Measurements from ENCODE around the gene ZNF687. TPM values are rescaled to one million over a fixed set of nuclear protein-coding genes. Genes with fewer than 3 reads are reported as not detected.
A peak's percentile ranks its signal among the peaks of the same experiment; 100 is the strongest.

The ZNF687 gene
- total RNA-seq, 1 donor from 2014 or later: 23.7 TPM

DNA sequence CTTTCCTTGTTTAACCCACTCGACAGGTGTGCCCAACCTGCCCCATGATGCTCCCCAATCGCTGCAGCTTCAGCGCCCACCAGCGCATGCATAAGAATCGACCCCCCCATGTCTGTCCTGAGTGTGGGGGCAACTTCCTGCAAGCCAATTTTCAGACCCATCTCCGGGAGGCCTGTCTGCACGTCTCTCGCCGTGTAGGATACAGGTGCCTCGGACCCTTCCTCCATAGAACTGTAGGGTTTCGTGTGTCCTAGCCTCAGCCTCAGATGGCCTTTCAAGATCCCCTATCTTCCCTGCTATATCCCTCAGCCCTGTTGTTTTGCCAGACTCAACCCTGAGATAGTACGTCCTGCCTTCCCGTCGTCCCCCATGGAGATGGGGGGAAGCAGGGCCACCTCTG, 6.4 kb downstream of the ZNF687 start:
- Histone ChIP-seq H3K27me3 (ENCODE audit: low read depth) (no peaks in the 10 kb centered on the region), H3K4me1 (peaks cover 11% of the 10 kb centered on the region), H3K27ac (no peak overlapping the region), H3K36me3 (peaks cover 85% of the 10 kb centered on the region), H3K9me3 (no peaks in the 10 kb centered on the region), H3K4me3 (no peak overlapping the region)
- no peak for ATAC-seq
- DNase-seq: no peak
- TF ChIP-seq, protein P1, sequence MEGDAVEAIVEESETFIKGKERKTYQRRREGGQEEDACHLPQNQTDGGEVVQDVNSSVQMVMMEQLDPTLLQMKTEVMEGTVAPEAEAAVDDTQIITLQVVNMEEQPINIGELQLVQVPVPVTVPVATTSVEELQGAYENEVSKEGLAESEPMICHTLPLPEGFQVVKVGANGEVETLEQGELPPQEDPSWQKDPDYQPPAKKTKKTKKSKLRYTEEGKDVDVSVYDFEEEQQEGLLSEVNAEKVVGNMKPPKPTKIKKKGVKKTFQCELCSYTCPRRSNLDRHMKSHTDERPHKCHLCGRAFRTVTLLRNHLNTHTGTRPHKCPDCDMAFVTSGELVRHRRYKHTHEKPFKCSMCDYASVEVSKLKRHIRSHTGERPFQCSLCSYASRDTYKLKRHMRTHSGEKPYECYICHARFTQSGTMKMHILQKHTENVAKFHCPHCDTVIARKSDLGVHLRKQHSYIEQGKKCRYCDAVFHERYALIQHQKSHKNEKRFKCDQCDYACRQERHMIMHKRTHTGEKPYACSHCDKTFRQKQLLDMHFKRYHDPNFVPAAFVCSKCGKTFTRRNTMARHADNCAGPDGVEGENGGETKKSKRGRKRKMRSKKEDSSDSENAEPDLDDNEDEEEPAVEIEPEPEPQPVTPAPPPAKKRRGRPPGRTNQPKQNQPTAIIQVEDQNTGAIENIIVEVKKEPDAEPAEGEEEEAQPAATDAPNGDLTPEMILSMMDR (IDR thresholded peaks at IDR 0.05): no peak
- intact Hi-C loops (cut with DNase I): no loop called here

DNA sequence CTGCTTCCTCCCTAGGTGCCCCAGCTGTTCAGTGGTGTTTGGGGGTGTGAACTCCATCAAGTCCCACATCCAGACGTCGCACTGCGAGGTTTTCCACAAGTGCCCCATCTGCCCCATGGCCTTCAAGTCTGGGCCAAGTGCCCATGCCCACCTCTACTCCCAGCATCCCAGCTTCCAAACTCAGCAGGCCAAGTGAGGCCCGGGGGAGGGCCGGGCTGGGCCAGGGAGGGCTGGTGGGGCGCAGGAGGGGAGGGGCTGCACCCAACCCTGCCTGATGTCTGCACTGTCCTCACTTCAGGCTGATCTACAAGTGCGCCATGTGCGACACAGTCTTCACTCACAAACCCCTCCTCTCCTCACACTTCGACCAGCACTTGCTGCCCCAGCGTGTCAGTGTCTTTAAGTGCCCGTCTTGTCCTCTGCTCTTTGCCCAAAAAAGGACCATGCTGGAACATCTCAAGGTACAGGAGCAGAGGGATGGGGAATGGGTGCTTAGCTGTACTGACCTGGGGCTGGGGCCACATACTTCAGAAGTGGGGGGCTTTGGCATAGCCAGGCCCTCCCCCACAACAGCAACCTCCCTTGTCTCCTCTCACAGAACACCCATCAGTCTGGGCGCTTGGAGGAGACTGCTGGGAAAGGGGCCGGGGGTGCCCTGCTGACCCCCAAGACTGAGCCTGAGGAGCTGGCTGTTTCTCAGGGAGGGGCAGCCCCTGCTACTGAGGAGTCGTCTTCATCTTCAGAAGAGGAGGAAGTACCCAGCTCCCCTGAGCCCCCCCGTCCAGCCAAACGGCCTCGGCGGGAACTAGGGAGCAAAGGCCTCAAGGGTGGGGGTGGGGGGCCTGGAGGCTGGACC, 7.2 kb downstream of the ZNF687 start:
- intact Hi-C loops (cut with DNase I): no loop called here
- no peak overlapping the region for H3K4me3 ChIP-seq
- peaks cover 93% of the 10 kb centered on the region for H3K36me3 ChIP-seq
- H3K9me3 ChIP-seq: no peaks in the 10 kb centered on the region
- peak in 1 of 2 donors; percentile 4 for ATAC-seq
- peaks cover 3% of the 10 kb centered on the region for H3K4me1 ChIP-seq
- no peak overlapping the region for H3K27ac ChIP-seq
- TF ChIP-seq, protein P1 (IDR thresholded peaks at IDR 0.05): no peak
- H3K27me3 ChIP-seq (ENCODE audit: low read depth): no peaks in the 10 kb centered on the region
- DNase-seq: no peak

DNA sequence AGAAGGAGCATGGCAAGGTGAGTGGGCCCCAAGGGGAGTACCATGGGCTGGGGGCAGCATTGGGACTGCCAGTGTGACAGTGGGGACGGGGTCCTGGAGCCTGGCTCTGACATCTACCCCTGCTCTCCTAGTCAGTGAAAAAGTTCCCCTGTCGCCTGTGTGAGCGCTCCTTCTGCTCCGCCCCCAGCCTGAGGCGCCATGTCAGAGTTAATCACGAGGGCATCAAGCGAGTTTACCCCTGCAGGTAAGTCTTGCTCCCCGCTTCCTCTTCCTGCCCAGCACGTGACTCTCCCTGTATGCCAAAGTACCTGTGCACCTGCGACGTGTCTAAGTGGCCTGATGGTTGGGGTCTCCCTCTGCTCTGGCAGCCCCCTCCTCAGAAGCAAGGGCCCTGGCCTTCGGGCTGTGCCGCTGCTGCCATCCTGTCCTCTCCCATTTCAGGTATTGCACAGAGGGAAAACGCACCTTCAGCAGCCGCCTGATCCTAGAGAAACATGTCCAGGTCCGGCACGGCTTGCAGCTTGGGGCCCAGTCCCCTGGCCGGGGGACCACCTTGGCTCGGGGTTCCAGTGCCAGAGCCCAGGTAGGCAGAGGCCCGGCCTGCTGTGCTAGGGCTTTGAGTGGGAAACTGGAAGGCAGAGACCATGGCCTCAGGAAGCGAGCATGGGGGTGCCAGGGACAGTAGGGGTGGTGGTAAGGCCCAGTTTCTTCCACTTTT, 8.1 kb downstream of the ZNF687 start:
- no peak overlapping the region for H3K27ac ChIP-seq
- no peaks in the 10 kb centered on the region for H3K9me3 ChIP-seq
- no peak overlapping the region for H3K4me3 ChIP-seq
- intact Hi-C loops (cut with DNase I): no loop called here
- H3K27me3 ChIP-seq (ENCODE audit: low read depth): no peaks in the 10 kb centered on the region
- DNase-seq (no peak), ATAC-seq (no peak)
- TF ChIP-seq, protein P1 (IDR thresholded peaks at IDR 0.05): no peak
- H3K4me1 ChIP-seq: no peaks in the 10 kb centered on the region
- H3K36me3 ChIP-seq: peaks cover 98% of the 10 kb centered on the region

DNA sequence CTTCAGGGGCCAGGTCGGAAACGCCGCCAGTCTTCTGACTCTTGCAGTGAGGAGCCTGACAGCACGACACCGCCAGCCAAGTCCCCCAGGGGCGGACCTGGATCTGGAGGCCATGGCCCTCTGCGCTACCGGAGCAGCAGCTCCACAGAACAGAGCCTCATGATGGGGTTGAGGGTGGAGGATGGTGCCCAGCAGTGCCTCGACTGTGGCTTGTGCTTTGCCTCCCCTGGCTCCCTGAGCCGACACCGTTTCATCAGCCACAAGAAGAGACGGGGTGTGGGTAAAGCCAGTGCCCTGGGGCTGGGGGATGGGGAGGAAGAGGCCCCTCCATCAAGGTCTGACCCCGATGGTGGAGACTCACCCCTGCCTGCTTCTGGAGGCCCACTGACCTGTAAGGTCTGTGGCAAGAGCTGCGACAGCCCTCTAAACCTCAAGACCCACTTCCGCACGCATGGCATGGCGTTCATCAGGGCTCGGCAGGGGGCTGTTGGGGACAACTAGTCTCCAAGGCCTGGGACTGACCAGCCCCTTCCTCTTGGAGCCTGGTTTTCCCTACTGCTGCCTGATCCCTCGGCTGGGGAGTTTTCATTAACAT, 8.7 kb downstream of the ZNF687 start:
- ATAC-seq: no peak
- TF ChIP-seq, protein P1 (IDR thresholded peaks at IDR 0.05): no peak
- DNase-seq: no peak
- H3K27me3 ChIP-seq (ENCODE audit: low read depth): no peaks in the 10 kb centered on the region
- H3K27ac ChIP-seq: no peak overlapping the region
- peaks cover 100% of the 10 kb centered on the region for H3K36me3 ChIP-seq
- H3K4me1 ChIP-seq: no peaks in the 10 kb centered on the region
- no peak overlapping the region for H3K4me3 ChIP-seq
- H3K9me3 ChIP-seq: no peaks in the 10 kb centered on the region
- intact Hi-C loops (cut with DNase I): no loop called here

DNA sequence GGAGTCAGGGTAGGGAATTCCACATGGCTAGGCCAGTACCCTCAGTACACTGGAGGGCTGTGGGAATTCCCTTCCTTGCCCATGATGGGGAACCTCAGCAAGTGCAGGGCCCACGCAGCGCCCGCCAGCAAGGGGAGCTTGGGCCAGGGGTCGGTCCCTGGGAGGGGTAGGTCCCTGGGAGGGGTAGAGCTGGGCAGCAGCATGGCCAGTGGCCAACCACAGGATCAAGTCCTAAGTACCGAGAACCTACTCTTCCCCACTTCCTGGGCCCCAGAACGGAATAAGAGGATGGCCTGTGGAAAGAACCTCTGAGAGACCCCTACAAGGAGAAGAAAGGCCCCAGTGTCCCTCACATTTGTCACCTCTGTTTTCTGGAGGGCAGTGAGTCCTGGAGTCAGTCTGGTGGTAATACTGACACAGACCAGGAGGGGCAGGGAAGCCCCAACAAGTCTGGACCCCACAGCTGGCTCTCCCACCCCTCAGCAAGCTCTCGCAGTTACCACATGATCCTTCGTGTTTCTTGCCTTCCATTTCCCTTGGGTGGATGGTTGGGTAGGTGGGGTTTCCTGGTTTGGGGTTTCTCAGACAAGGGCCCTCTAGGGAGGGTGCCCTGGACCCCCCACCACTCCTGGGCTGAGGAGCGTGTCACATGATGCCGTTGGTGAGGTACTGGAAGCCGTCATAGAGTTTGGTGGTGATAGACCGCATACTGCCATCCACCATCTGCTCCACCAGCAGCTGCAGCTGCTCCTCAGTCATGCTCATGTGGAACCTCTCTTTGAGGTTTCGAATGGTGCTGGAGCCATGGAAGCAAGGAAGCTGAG, 10.3 kb downstream of the ZNF687 start:
- TF ChIP-seq, protein P1 (IDR thresholded peaks at IDR 0.05): no peak
- Histone ChIP-seq H3K9me3 (no peaks in the 10 kb centered on the region), H3K27ac (no peak overlapping the region), H3K4me1 (no peaks in the 10 kb centered on the region), H3K4me3 (no peak overlapping the region), H3K27me3 (ENCODE audit: low read depth) (no peaks in the 10 kb centered on the region), H3K36me3 (peaks cover 100% of the 10 kb centered on the region)
- intact Hi-C loops (cut with DNase I): no loop called here
- DNase-seq: no peak
- peak in 1 of 2 donors; percentile 5 for ATAC-seq
